ENCODE data around the gene CEP95.

GRCh38 chr17:64529221-64529620, 22.4 kb downstream of the CEP95 start:
- no peak for TF ChIP-seq CTCF (conservative IDR thresholded peaks at IDR 0.05)
- no peak for TF ChIP-seq EZH2 (IDR thresholded peaks at IDR 0.05; ENCODE audit: low read depth)

Measured in PC-9 (cell line).